ENCODE measurements around the gene ATP1B2. TPM values are rescaled to one million over a fixed set of nuclear protein-coding genes. Genes with fewer than 3 reads are reported as not detected.
"Not testable (repeated sequence)": the region's sequence is repeated elsewhere in the genome, so short reads cannot be mapped to it uniquely, and the experiment has no call there.

The ATP1B2 gene, protein sequence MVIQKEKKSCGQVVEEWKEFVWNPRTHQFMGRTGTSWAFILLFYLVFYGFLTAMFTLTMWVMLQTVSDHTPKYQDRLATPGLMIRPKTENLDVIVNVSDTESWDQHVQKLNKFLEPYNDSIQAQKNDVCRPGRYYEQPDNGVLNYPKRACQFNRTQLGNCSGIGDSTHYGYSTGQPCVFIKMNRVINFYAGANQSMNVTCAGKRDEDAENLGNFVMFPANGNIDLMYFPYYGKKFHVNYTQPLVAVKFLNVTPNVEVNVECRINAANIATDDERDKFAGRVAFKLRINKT
- total RNA-seq (2014; rRNA removed; shearing (Covaris generic)): not detected in 2 replicates

DNA sequence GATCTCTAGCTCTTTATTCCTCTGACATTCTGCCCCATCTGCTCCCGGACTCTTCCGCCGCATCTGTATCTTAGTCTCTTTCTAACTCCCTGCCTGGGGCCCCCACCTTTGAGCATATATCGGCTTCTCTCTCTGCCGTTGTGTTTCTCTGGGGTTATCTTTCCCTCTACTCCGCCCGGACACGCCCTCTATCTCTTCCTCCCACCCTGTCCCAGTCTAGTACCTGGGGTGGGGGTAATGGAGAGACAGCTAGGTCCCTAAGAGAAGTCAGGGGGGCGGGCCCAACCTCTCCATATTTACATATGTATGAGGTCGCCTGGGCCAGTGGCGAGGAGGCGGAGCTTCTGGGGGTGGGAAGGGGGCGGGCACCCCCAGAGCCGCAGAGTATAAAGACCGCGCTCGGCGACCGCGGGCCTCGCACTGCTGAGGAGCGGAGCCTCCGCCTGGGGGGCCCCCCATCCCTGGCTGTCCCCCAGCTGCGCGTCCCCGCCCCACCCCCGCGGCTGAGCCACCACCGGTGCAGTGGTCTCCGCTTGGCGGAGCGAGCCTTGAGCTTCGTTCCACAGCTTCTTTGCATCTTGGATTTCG lies at the start of gene ATP1B2:
TSS of gene ATP1B2 (plus strand) at position 418 of the 588 bp plus-strand sequence. CDS start 593 bp downstream, outside the sequence.
- peak; percentile 51 for DNase-seq (ENCODE audit: low spot score)

DNA sequence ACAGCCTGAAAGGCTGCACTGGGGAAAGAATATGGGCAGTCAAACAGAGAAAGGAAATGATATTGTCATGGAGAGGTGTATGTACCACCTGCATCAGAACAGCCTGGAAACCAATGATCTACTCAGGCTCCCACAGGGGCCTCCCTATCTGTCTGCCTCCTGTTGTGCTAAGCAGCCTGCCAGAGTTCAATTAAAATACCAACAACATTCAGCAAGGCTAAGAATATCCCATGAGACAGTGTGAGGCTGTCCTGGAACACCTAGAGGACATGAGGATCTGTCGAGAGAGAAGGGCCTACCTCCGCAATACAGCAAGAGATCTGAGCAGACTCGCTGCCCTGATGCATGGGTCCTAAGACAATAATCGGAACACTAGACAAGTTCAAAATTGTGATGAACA lies 44.4 kb upstream of the ATP1B2 start:
- DNase-seq (ENCODE audit: low spot score): no peak

DNA sequence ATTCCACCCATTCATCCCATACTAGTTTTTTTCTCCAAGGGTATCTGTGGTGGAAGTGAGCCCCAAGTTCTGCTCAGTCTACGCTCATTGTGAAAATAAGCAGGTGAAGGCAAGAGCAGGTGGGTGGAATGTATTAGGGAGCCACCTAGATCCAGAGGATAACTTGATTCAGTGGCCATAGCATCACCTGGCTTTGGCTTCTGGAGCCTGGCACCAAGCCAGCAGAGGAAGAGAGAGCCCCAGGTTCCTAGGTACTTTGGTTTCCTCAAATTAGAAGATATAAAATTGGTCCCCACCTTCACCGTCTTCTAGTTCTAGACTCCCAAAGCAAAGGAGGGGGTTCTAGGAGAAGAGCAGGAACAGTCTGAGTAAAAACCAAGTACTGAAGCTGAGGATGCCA lies 40.1 kb upstream of the ATP1B2 start:
- DNase-seq (ENCODE audit: low spot score): no peak

DNA sequence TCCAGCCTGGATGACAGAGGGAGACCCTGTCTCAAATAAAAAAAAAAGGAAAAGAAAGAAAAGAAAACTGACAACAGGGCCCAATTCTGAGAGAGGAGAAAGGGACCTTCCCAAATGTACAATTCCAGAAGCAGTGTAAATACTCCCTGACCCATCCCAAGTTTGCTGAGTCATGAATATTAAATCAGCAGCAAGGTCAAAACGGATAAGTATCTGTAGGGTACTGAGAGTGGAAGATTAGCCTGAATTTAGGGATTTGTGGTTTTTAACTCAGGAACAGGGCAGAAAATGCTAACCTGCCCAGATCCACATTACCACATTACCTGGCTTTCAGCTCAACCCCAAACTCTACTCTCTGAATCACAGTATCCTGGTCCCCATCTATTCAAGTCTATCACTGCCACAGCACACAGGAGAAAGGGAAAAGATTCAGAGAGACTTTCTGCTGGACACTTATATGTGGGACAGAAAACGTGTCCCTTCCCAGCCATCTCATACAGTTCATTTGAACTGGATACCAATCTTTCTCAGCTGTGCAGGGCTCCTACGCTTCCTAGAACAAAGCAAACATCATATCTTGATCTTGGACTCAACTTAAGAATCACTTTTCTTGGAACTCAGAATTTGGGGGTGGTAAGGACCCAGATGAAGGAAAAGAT lies 39.0 kb upstream of the ATP1B2 start:
- no peak for DNase-seq (ENCODE audit: low spot score)

DNA sequence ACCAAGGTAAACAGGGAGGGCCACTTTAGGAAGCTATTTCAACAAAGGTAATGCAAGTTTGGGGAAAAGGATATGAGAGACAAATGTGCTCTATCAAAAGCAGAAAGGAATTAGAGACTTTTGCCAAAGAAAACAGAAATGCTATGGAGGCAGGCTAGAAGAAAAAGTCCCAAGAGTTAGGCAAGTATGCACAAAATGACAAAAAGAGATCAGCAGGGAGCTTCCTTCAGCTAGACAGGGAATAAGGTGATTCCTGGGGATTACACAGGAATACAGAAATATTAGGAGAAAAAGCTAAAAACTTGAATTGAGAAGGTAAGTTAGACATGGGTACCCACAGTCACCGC lies 38.5 kb upstream of the ATP1B2 start:
- DNase-seq (ENCODE audit: low spot score): no peak

DNA sequence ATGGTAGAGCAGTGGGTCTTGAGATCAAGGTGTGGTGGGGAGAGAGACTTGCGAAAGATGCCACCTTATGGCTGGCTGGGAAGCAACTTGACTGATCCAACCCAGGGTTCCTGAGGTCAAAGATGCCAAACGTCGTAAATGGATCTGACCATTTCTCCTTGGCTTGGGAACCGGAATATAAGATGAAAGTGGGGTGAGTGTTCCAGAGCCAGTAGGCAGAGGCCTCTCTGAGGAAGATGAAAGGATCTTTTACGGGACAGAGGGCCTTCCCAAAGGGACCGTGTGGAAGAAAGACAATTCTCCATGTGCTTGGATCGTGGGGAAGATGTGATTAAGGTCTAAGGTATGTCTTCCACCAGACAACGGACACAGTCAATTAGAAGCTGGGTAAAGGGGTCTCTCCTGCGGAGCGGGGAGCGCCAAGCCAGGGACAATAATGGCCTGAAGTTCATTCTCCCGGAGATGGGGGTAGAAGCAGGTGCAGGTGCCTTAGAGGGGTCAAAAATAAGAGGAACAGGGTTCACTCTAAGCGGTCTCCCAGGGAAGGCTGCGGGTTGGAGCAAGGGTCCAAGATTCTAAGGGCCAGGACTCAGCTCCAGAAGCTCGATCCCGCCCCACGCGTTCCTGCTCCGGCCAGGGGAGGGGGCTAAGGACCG lies 36.8 kb upstream of the ATP1B2 start:
- peak; percentile 22 for DNase-seq (ENCODE audit: low spot score)

DNA sequence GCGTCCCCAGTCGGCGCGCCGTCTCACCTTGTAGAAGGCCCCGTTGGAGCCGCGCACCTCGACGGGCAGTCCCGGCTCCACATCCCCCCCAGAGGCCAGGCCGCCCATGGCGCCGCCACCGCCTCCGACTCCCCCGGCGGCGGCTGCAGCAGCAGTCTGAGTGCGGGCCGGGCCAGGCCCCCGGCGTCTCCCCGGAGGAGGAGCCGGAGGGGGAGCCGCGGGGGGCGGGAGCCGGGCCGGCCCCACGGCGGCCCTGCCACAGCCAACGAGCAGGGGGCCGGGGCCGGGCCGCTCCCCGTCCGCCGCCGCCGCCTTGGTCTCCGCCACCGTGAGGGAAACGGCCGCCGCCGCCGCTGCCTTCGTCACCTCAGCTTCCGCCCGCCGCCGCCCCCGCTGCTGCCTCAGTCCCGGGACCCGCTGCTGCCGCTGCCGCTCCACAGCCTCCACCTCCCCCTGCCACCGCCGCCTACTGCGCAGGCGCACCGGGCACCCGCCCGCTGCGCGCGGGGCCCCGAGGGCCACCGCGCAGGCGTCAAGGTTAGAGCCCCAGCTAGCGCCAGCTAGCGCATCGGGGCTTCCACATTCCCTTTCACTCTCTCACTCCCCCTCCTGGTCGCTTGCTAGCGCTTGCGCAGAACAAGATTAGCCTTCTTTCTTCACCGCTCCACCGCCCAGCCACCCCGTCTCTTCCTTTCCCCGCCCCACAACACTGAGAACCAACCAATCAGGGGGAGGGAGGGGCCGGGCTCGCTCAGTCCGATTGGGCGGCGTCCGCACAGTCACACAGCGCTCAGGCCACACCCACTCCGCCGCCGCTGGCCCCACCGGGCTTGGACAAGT lies 36.1 kb upstream of the ATP1B2 start, which contains the start of gene FXR2:
TSS of gene FXR2 (minus strand) at position 473 of the 840 bp plus-strand sequence. CDS start at position 108, 365 bp downstream.
- peak; percentile 100 for DNase-seq (ENCODE audit: low spot score)

DNA sequence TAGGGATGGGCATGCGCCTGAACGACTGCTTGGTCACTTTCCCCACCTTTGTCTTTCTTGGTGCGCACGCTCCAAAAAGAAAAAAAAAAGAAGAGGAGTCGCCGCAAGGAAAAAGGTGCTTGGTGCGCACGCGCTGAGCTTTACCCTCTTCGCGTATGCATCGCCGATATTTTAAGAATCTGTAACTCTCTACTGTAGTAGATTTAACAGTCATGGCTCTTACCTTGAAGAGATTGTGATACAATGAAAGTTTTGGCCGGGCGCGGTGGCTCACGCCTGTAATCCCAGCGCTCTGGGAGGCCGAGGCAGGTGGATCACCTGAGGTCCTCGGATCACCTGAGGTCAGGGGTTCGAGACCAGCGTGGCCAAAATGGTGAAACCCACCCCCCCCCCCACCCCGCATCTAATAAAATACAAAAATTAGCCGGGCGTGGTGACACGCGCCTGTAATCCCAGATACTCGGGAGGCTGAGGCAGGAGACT lies 35.4 kb upstream of the ATP1B2 start:
- no peak for DNase-seq (ENCODE audit: low spot score)

DNA sequence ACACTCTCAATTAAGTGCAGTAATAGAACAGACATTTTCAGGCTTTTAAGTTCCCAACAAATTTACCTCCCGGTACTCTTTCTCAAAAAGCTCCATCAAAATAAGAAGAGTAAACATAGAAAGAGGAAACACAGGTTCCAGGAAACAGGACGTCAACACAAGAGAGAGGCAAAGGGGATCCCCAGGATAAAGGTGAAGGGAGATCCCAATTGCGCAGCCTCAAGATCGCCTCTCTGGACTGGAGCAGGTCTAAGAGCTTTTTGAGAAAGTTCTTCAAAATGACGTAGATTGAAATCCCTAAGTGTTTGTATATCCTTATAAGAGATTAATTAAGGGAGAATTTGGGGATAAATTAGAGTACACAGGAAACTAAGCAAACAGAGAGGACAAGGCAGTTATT lies 32.1 kb upstream of the ATP1B2 start:
- DNase-seq (ENCODE audit: low spot score): no peak

DNA sequence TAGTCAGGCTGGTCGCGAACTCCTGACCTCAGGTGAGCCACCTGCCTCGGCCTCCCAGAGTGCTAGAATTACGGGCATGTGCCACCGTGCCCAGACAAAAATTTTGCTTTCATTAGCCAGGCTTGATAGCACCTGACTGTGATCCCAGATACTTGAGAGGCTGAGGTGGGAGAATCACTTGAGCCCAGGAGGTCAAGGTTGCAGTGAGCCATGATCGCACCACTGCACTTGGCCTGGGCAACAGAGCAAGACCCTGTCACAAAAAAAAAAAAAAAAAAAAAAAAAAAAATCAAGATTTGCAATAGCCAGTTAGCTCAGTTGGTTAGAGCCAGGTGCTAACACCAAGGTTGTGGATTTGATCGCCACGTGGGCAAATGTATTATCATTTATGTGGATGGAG lies 29.9 kb upstream of the ATP1B2 start:
- no peak for DNase-seq (ENCODE audit: low spot score)

DNA sequence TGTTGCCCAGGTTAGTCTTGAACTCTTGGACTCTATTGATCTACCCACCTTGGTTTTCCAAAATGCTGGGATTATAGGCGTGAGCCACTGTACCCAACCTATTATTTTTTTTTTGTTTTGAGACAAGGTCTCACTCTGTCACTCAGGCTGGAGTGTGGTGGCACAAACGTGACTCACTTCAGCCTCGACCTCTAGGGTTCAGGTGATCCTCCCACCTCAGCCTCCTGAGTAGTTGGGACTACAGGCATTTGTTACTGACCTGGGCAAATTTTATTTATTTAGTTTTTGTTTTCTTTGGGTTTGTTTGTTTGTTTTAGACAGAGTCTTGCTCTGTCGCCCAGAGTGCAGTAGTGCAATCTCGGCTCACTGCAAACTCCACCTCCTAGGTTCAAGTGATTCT lies 27.1 kb upstream of the ATP1B2 start:
- DNase-seq (ENCODE audit: low spot score): no peak

DNA sequence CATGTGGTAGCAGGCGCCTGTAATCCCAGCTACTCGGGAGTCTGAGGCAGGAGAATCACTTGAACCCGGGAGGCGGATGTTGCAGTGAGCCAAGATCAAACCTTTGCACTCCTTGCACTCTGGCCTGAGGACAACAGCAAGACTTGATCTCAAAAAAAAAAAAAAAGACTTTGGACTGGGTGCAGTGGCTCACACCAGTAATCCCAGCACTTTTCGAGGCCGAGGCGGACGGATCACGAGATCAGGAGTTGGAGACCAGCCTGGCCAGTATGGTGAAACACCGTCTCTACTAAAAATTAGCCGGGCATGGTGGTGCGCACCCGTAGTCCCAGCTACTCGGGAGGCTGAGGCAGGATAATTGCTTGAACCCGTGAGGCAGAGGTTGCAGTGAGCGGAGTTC lies 25.0 kb upstream of the ATP1B2 start:
- DNase-seq (ENCODE audit: low spot score): not testable (repeated sequence)

DNA sequence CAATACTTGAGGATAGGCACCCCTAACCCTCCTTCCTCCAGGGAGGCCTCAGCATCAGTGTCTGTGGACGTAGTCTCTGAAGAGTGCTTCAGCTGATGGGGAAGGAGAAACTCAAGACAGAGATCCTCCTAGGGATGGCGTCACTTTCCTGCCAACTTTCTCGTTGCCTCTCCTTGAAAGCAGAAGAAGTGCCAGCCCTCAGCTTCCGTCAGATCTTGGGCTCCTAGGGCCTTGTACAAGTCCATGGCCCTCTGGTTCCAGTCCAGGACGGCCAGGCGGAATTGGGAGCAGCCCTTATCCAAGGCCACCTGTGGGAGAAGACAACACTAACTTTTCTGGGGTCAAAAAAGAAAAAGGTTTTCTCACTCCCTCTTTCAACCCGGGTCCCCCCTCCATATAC lies 24.4 kb upstream of the ATP1B2 start:
- no peak for DNase-seq (ENCODE audit: low spot score)

DNA sequence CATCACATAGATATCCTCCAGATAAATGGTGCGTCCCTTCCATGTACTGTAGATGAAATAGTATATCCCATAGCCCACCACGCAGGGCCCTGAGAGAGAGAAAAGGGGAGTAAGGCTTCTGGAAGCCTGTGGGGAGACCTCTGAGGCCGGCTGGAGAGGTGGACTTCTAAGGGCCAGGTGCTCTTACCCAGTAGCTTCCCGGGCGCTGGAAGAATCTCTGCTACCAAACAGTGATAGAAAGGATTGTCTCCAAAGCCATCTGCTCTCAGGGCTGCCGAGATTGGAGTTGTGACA lies 23.8 kb upstream of the ATP1B2 start:
- DNase-seq (ENCODE audit: low spot score): no peak

DNA sequence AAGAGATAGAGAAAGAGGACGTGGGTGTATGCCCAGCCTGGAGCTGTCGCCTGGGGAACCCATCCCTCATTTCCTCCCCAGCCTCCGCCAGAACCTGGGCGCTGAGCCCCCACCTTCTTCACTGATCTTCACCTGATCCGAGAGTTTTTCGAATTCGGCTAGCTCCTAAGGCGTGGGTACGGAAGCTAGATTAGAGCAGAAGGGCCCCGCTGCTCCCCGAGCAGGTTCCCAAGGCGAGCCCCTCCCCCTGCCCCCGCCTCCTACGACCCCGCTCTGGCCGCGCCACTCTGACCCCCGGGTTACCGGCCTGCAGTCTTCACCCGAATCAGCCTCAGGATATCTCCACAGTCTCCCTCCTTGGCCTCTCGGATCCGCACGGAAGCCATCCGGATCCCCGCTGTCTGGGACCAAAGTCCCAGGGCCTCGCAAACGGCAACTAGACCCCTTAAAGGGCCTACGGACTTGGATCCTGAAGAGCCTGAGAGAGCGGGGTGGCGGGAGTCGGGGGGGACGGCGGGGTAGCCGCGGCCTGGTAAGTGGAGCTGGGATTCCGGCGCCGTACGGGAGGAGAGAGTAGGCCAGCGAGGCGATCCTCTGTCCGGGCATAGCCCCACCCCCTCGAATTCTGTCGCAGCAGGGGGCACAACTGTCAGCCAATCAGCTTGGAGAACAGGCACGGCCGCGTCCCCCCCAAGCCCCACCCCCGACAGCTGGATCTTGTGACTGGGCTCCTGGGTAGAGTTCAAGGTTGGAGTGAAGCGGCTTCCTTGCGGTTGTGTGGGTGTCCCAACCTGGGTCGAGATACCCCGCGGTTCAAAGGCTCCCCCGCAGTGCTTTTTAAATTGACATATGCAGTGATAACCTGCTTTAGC lies 23.2 kb upstream of the ATP1B2 start, which contains the start of gene SAT2:
TSS of gene SAT2 (minus strand) at position 572 of the 872 bp plus-strand sequence. CDS start at position 386, 186 bp downstream.
- peak; percentile 92 for DNase-seq (ENCODE audit: low spot score)

DNA sequence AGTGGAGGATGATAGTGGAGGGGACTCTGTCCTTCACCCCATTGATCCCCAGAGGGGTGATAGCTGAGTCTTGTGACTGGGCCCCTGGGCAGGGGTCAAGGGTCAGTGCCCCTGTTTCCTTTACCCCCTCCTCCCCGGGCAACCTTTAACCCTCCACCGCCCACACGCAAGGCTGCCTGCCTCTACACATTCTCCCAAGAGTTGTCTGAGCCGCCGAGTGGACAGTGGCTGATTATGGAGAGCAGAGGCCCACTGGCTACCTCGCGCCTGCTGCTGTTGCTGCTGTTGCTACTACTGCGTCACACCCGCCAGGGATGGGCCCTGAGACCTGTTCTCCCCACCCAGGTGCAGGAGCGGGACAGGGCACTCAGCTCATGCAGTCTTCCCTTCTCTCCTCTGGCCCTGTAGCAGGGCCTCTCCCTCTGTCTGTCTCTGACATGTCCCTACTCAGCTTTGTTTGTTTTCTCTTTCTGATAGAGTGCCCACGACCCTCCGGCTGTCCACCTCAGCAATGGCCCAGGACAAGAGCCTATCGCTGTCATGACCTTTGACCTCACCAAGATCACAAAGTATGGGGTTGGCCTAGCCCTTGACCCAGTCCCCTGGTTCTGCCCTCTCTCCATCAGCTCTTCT lies 20.7 kb upstream of the ATP1B2 start, which contains the start of gene SHBG:
TSS of gene SHBG (plus strand) at position 197 of the 633 bp plus-strand sequence. CDS start at position 235, 38 bp downstream.
- no peak for DNase-seq (ENCODE audit: low spot score)

DNA sequence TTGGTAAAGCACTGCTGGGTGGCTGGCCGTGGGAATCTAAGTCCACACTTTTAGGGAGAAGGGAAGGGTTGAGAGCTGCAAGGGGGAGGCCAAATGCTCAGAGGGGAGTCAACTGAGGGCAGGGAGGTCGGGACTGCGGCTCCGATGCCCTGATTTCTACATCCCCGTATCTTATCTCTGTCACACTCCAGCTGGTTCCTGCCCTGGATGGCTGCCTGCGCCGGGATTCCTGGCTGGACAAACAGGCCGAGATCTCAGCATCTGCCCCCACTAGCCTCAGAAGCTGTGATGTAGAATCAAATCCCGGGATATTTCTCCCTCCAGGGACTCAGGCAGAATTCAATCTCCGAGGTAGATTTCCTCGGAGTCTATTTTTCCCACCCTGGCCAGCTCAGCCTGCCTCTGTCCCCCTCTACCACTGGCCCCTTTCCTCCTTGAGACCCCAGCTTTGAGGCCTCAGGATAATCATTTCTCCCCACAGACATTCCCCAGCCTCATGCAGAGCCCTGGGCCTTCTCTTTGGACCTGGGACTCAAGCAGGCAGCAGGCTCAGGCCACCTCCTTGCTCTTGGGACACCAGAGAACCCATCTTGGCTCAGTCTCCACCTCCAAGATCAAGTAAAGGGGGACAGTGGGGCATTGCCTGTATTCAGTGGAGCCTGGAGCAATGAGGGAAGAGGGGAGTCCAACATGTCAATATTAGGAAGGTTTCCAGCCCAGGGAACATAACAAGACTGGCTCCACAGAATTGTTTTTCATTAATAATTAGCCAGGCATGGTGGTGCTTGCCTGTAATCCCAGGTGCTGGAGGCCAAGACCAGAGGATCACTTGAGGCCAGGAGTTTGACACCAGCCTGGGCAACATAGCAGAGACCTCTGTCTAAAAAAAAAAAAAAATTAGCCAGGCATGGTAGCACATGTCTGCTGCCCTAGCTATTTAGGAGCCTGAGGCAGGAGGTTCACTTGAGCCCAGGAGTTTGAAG lies 19.0 kb upstream of the ATP1B2 start:
- no peak for DNase-seq (ENCODE audit: low spot score)

DNA sequence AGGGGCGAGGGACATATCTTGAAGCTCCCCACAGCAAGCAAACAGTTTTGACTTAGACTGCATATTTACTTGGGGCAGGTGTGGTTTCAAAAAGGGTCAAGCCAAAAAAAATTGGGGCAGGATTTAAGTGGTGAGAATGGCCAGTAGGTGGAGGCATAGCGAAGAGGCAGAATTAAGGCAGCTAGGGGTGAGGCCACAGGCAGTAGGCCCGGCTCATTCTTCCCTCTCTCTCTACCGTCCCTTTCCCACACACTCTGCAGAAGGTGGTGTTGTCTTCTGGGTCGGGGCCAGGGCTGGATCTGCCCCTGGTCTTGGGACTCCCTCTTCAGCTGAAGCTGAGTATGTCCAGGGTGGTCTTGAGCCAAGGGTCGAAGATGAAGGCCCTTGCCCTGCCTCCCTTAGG lies 18.2 kb upstream of the ATP1B2 start:
- peak; percentile 59 for DNase-seq (ENCODE audit: low spot score)

DNA sequence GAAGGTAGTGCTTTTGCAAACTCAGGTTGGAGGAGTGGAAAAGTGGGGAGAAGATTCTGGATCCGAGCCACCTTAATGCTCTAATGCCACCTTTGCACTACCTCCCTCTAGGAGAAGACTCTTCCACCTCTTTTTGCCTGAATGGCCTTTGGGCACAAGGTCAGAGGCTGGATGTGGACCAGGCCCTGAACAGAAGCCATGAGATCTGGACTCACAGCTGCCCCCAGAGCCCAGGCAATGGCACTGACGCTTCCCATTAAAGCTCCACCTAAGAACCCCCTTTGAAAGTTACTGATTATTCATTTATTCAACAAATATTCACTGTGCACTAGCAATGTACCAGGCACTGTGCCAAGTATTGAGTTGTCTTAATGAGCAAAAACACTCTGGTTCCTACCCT lies 17.6 kb upstream of the ATP1B2 start:
- no peak for DNase-seq (ENCODE audit: low spot score)
